ENCODE results near the gene EMP2. TPM values are rescaled to one million over a fixed set of nuclear protein-coding genes. Genes with fewer than 3 reads are reported as not detected.

The EMP2 gene
- total and polyA plus RNA-seq, 2 experiments from 2014 or later, result 29.1 to 93.4 TPM

GRCh38 chr16:10614685-10615084 is 34.3 kb upstream of the EMP2 start:
- H3K9me3 ChIP-seq (ENCODE audit: low read depth), result no peaks in the 10 kb centered on the region
- no peak for DNase-seq (ENCODE audit: low spot score)
- no peaks in the 10 kb centered on the region for H3K9me2 ChIP-seq (replicated peaks; ENCODE audit: insufficient read depth)
- TF ChIP-seq EZH2phosphoT487 (IDR thresholded peaks at IDR 0.05; ENCODE audit: low read depth, severe bottlenecking, unreplicated experiment) (no peak), EZH2 (IDR thresholded peaks at IDR 0.05; ENCODE audit: borderline replicate concordance) (no peak), CTCF (IDR thresholded peaks at IDR 0.05; ENCODE audit: poor library complexity) (no peak)
- no peaks in the 10 kb centered on the region for H3K79me2 ChIP-seq
- H3K4me1 ChIP-seq (ENCODE audit: insufficient read depth), result peaks cover 19% of the 10 kb centered on the region
- no peak overlapping the region for H3K4me3 ChIP-seq
- no peaks in the 10 kb centered on the region for H3K36me3 ChIP-seq (replicated peaks; ENCODE audit: insufficient read depth, low read depth)
- H3K4me2 ChIP-seq, result no peak overlapping the region
- H4K20me1 ChIP-seq (ENCODE audit: insufficient read depth, poor library complexity, severe bottlenecking), result no peaks in the 10 kb centered on the region
- H3K27me3 ChIP-seq, result no peaks in the 10 kb centered on the region
- H3K27ac ChIP-seq, result no peak overlapping the region
- H2AFZ ChIP-seq, result no peak overlapping the region

- H3K36me3 ChIP-seq (replicated peaks; ENCODE audit: insufficient read depth, low read depth), result no peaks in the 10 kb centered on the region
- no peak overlapping the region for H3K27ac ChIP-seq
- TF ChIP-seq EZH2phosphoT487 (IDR thresholded peaks at IDR 0.05; ENCODE audit: low read depth, severe bottlenecking, unreplicated experiment) (no peak), CTCF (IDR thresholded peaks at IDR 0.05; ENCODE audit: poor library complexity) (no peak), EZH2 (IDR thresholded peaks at IDR 0.05; ENCODE audit: borderline replicate concordance) (no peak)
- H3K9me2 ChIP-seq (replicated peaks; ENCODE audit: insufficient read depth), result no peaks in the 10 kb centered on the region
- no peaks in the 10 kb centered on the region for H4K20me1 ChIP-seq (ENCODE audit: insufficient read depth, poor library complexity, severe bottlenecking)
- no peak overlapping the region for H2AFZ ChIP-seq
- 92% methylated on average over 6 of the region's 6 CpGs for WGBS (ENCODE audit: low lambda C conversion rate, missing lambda C conversion rate)
- no peaks in the 10 kb centered on the region for H3K9me3 ChIP-seq (ENCODE audit: low read depth)
- H3K27me3 ChIP-seq, result no peaks in the 10 kb centered on the region
- no peak overlapping the region for H3K4me2 ChIP-seq
- no peaks in the 10 kb centered on the region for H3K79me2 ChIP-seq
- no peak overlapping the region for H3K4me3 ChIP-seq
- DNase-seq (ENCODE audit: low spot score), result no peak
- peaks cover 19% of the 10 kb centered on the region for H3K4me1 ChIP-seq (ENCODE audit: insufficient read depth)
These were observed 33.5 kb upstream of the EMP2 start for GRCh38 chr16:10613785-10614485.

GRCh38 chr16:10612649-10613179 is 32.3 kb upstream of the EMP2 start:
- no peak overlapping the region for H3K4me3 ChIP-seq
- TF ChIP-seq CTCF (IDR thresholded peaks at IDR 0.05; ENCODE audit: poor library complexity), result no peak
- no peak for TF ChIP-seq EZH2 (IDR thresholded peaks at IDR 0.05; ENCODE audit: borderline replicate concordance)
- no peak for TF ChIP-seq EZH2phosphoT487 (IDR thresholded peaks at IDR 0.05; ENCODE audit: low read depth, severe bottlenecking, unreplicated experiment)
- no peak overlapping the region for H3K27ac ChIP-seq
- H2AFZ ChIP-seq, result no peak overlapping the region
- no peaks in the 10 kb centered on the region for H3K79me2 ChIP-seq
- 79% methylated on average over 6 of the region's 6 CpGs for WGBS (ENCODE audit: low lambda C conversion rate, missing lambda C conversion rate)
- H3K9me2 ChIP-seq (replicated peaks; ENCODE audit: insufficient read depth), result no peaks in the 10 kb centered on the region
- H4K20me1 ChIP-seq (ENCODE audit: insufficient read depth, poor library complexity, severe bottlenecking), result no peaks in the 10 kb centered on the region
- no peak for DNase-seq (ENCODE audit: low spot score)
- H3K27me3 ChIP-seq, result no peaks in the 10 kb centered on the region
- no peaks in the 10 kb centered on the region for H3K36me3 ChIP-seq (replicated peaks; ENCODE audit: insufficient read depth, low read depth)
- H3K4me2 ChIP-seq, result no peak overlapping the region
- H3K4me1 ChIP-seq (ENCODE audit: insufficient read depth), result peaks cover 19% of the 10 kb centered on the region
- H3K9me3 ChIP-seq (ENCODE audit: low read depth), result no peaks in the 10 kb centered on the region
